ENCODE data around the gene PAPPA2. TPM values are rescaled to one million over a fixed set of nuclear protein-coding genes. Genes with fewer than 3 reads are reported as not detected.

PAPPA2 gene
- total and polyA plus RNA-seq, 2 of the 8 experiments (the other 6 are each of a cell fraction or from before 2014, with no cell fraction given), result 0.08 to 0.88 TPM

- Histone ChIP-seq H3K79me1 (ENCODE audit: low read depth, low read length) (no peaks in the 10 kb centered on the region), H2BK12ac (ENCODE audit: low read depth, low read length) (no peak overlapping the region), H3K23me2 (ENCODE audit: low read depth, low read length) (no peaks in the 10 kb centered on the region), H3K4me2 (ENCODE audit: insufficient read depth in 1 of 2, low read depth in 2 of 2, low read length in 2 of 2) (no peak overlapping the region), H3K27me3 (replicated peaks in 1 of 4; ENCODE audit: control insufficient read depth in 3 of 4, extremely low read depth in 1 of 4, insufficient read depth in 3 of 4, low read length in 3 of 4) (no peaks in the 10 kb centered on the region), H2BK20ac (ENCODE audit: low read length) (no peak overlapping the region), H3K4ac (replicated peaks; ENCODE audit: insufficient read length, low read depth, low read length) (no peak overlapping the region), H3K14ac (ENCODE audit: insufficient read length) (no peak overlapping the region), H3K79me2 (ENCODE audit: control insufficient read depth in 1 of 2, insufficient read depth in 2 of 2, low read length in 2 of 2) (no peaks in the 10 kb centered on the region), H4K5ac (ENCODE audit: insufficient read length, low read depth, low read length) (no peak overlapping the region), H3K4me3 (ENCODE audit: extremely low read depth in 1 of 4, insufficient read depth in 2 of 4, low read depth in 3 of 4, low read length in 4 of 4) (no peak overlapping the region), H4K8ac (ENCODE audit: extremely low read depth, insufficient read depth, low read length) (no peak overlapping the region), H3K23ac (ENCODE audit: insufficient read length) (no peak overlapping the region), H2AK5ac (ENCODE audit: low read depth, low read length) (no peak overlapping the region), H2BK15ac (ENCODE audit: low read length) (no peak overlapping the region), H3K18ac (ENCODE audit: extremely low read depth, low read length) (no peak overlapping the region), H3K9me3 (ENCODE audit: insufficient read depth in 2 of 2, low read depth in 1 of 2, low read length in 1 of 2) (no peaks in the 10 kb centered on the region), H3K4me1 (replicated peaks in 1 of 4; ENCODE audit: control insufficient read depth in 3 of 4, insufficient read depth in 4 of 4, low read length in 3 of 4) (no peaks in the 10 kb centered on the region), H3K56ac (replicated peaks; ENCODE audit: insufficient read length, low read depth, low read length) (no peak overlapping the region), H2BK120ac (replicated peaks; ENCODE audit: low read depth, low read length) (no peak overlapping the region), H4K91ac (replicated peaks; ENCODE audit: insufficient read length, low read length) (no peak overlapping the region), H2BK5ac (ENCODE audit: low read depth, low read length) (no peak overlapping the region), H2AFZ (ENCODE audit: low read length) (no peak overlapping the region), H3K9ac (replicated peaks in 1 of 4; ENCODE audit: extremely low read depth in 1 of 4, low read depth in 3 of 4, low read length in 3 of 4) (no peak overlapping the region), H4K20me1 (replicated peaks in 1 of 2; ENCODE audit: control insufficient read depth in 1 of 2, insufficient read depth in 2 of 2, low read length in 2 of 2) (no peaks in the 10 kb centered on the region), H3K27ac (ENCODE audit: low read depth, low read length) (no peak overlapping the region), H3K36me3 (ENCODE audit: control insufficient read depth in 2 of 4, insufficient read depth in 4 of 4, low read length in 3 of 4) (no peaks in the 10 kb centered on the region)
- no peak for TF ChIP-seq EGR1 (IDR thresholded peaks at IDR 0.05; ENCODE audit: borderline replicate concordance, low read depth, low read length)
- TF ChIP-seq RFX5 (IDR thresholded peaks at IDR 0.05; ENCODE audit: borderline replicate concordance, low read depth, low read length), result no peak
- no peak for TF ChIP-seq POLR2AphosphoS5 (IDR thresholded peaks at IDR 0.05; ENCODE audit: low read depth, low read length)
- no peak for TF ChIP-seq CTCF (IDR thresholded peaks at IDR 0.05; ENCODE audit: control extremely low read depth in 1 of 3, insufficient read depth in 1 of 3, low read depth in 1 of 3, low read length in 3 of 3)
- no peak for TF ChIP-seq RNF2 (IDR thresholded peaks at IDR 0.05; ENCODE audit: borderline replicate concordance, low read depth, low read length, missing control alignments, poor library complexity, severe bottlenecking)
- TF ChIP-seq RBBP5 (IDR thresholded peaks at IDR 0.05; ENCODE audit: borderline replicate concordance, low read depth, low read length), result no peak
- TF ChIP-seq JUN (IDR thresholded peaks at IDR 0.05; ENCODE audit: low read depth, low read length), result no peak
- no peak for TF ChIP-seq CBX8 (IDR thresholded peaks at IDR 0.05; ENCODE audit: borderline replicate concordance, low read depth, low read length)
- TF ChIP-seq POU5F1 (IDR thresholded peaks at IDR 0.05; ENCODE audit: low read depth, low read length), result no peak
- no peak for TF ChIP-seq KDM5A (IDR thresholded peaks at IDR 0.05; ENCODE audit: low read length)
- TF ChIP-seq, protein P1, sequence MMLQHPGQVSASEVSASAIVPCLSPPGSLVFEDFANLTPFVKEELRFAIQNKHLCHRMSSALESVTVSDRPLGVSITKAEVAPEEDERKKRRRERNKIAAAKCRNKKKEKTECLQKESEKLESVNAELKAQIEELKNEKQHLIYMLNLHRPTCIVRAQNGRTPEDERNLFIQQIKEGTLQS (IDR thresholded peaks at IDR 0.05; ENCODE audit: insufficient read depth, low read depth, low read length), result no peak
- DNase-seq (ENCODE audit: low read depth in 1 of 2, low spot score in 2 of 2) (no peak), FAIRE-seq (no peak)
- CTCF ChIA-PET (ENCODE audit: partially characterized antibody), result interaction anchor here (0.7 to 1.5 kb wide), 6 partner anchors 9 to 149 kb away, joined by 3 to 7 read pairs (median 3); no protein-coding TSS in a partner anchor
- 93% methylated on average over 1 of the region's 1 CpG; no CpG with 5 or more reads in 1 of the 2 experiments for WGBS, 2 experiments (ENCODE audit: extremely low coverage in 1 of 2, insufficient coverage in 1 of 2, insufficient read length in 1 of 2, insufficient replicate concordance in 2 of 2, low coverage in 1 of 2, low lambda C conversion rate in 2 of 2, missing lambda C conversion rate in 1 of 2)
- POLR2A ChIA-PET (ENCODE audit: partially characterized antibody), result no interaction called here
These were observed 270.7 kb downstream of the PAPPA2 start for GRCh38 chr1:176733661-176734060.
